IMR-90 (cell line): Measurements from ENCODE around the gene ZNF541. TPM values are rescaled to one million over a fixed set of nuclear protein-coding genes. Genes with fewer than 3 reads are reported as not detected.
A peak's percentile ranks its signal among the peaks of the same experiment; 100 is the strongest.

Source experiments
- ATAC-seq: fragments of 200-7000 bp; cut with Tn5 transposase; 2 replicates; pipeline ENCODE4 v1.9.1; 2020; ENCODE audit warnings: low read depth, mild to moderate bottlenecking, moderate library complexity
- BruUV-seq: library from RNA; stranded (reverse); fragments of 400-500 nt; replicated peaks from 2 replicates; lab custom pipeline; 2021; lab: Mats Ljungman, UMichigan
- CTCF ChIA-PET: fragments of 300-600 bp; formaldehyde crosslinking; extraction: SDS; loops from one replicate; lab custom pipeline; 2021; ENCODE audit warnings: antibody characterized with exemption; lab: Yijun Ruan, JAX
- POLR2A ChIA-PET: fragments of 300-600 bp; sonication (Branson Sonifier 250); formaldehyde crosslinking; loops from one replicate; lab custom pipeline; 2022; ENCODE audit warnings: antibody characterized with exemption; ENCODE audit not compliant: unreplicated experiment; lab: Charles Lee
- DNase-seq: peaks from one replicate; pipeline ENCODE4 v3.0.0; 2013
- H2AFZ ChIP-seq: replicated peaks from 2 replicates; pipeline ENCODE3; 2013; ENCODE audit warnings: low read length, mild to moderate bottlenecking; ENCODE audit not compliant: poor library complexity
- H2AK5ac ChIP-seq: 2 replicates; pipeline ENCODE4 v1.6.1; 2013; ENCODE audit warnings: low read depth, low read length, inconsistent platforms
- H2AK9ac ChIP-seq: replicated peaks from 2 replicates; pipeline ENCODE3; 2013; ENCODE audit warnings: mild to moderate bottlenecking, low read depth, low read length, moderate library complexity; ENCODE audit not compliant: poor library complexity
- H2BK120ac ChIP-seq: 2 replicates; pipeline ENCODE4 v1.6.1; 2013; ENCODE audit warnings: low read depth, low read length, inconsistent platforms
- H2BK15ac ChIP-seq: 3 replicates; pipeline ENCODE4 v1.6.1; 2013; ENCODE audit warnings: low read depth, low read length, inconsistent platforms
- H2BK20ac ChIP-seq: 2 replicates; pipeline ENCODE4 v1.6.1; 2013; ENCODE audit warnings: low read depth, mild to moderate bottlenecking, inconsistent platforms, low read length, moderate library complexity
- H2BK5ac ChIP-seq: 2 replicates; pipeline ENCODE4 v1.6.1; 2013; ENCODE audit warnings: mild to moderate bottlenecking, low read depth, low read length, inconsistent platforms; ENCODE audit not compliant: poor library complexity, severe bottlenecking
- H3K14ac ChIP-seq: replicated peaks from 2 replicates; pipeline ENCODE4 v1.6.1; 2013; ENCODE audit warnings: low read depth, low read length, inconsistent platforms
- H3K18ac ChIP-seq: 2 replicates; pipeline ENCODE4 v1.6.1; 2013; ENCODE audit warnings: low read depth, low read length, control low read depth
- H3K23ac ChIP-seq: 2 replicates; pipeline ENCODE4 v1.6.1; 2013; ENCODE audit warnings: low read depth, low read length, inconsistent platforms
- H3K27ac ChIP-seq: 2 replicates; pipeline ENCODE4 v1.5.1; 2013; ENCODE audit warnings: mild to moderate bottlenecking, control low read depth, low read length; ENCODE audit not compliant: insufficient read depth
- H3K27me3 ChIP-seq: 2 replicates; pipeline ENCODE4 v1.6.1; 2013; ENCODE audit warnings: low read length; ENCODE audit not compliant: control insufficient read depth, insufficient read depth
- H3K36me3 ChIP-seq: 2 replicates; pipeline ENCODE4 v1.6.1; 2013; ENCODE audit warnings: low read length, mixed read lengths; ENCODE audit not compliant: control insufficient read depth, insufficient read depth
- H3K4ac ChIP-seq: 2 replicates; pipeline ENCODE4 v1.6.1; 2013; ENCODE audit warnings: low read depth, low read length, inconsistent platforms
- H3K4me1 ChIP-seq: 2 replicates; pipeline ENCODE4 v1.6.1; 2013; ENCODE audit warnings: low read length, mixed read lengths; ENCODE audit not compliant: control insufficient read depth, insufficient read depth
- H3K4me2 ChIP-seq: 2 replicates; pipeline ENCODE4 v1.6.1; 2013; ENCODE audit warnings: low read depth, mild to moderate bottlenecking, control low read depth, low read length, moderate library complexity
- H3K4me3 ChIP-seq: 2 replicates; pipeline ENCODE4 v1.5.1; 2013; ENCODE audit warnings: low read depth, mild to moderate bottlenecking, control low read depth, low read length, moderate library complexity; ENCODE audit not compliant: insufficient read depth
- H3K56ac ChIP-seq: 2 replicates; pipeline ENCODE4 v1.6.1; 2013; ENCODE audit warnings: low read length, inconsistent platforms; ENCODE audit not compliant: insufficient read depth; ENCODE audit errors: extremely low read depth
- H3K79me1 ChIP-seq, 2 experiments: 2 replicates each; pipeline ENCODE4 v1.6.1; 2013; ENCODE audit warnings: low read length in 2 of 2, inconsistent platforms in 1 of 2, low read depth in 1 of 2
- H3K9ac ChIP-seq: 2 replicates; pipeline ENCODE4 v1.6.1; 2013; ENCODE audit warnings: low read depth, low read length, control low read depth
- H3K9me1 ChIP-seq: 2 replicates; pipeline ENCODE4 v1.6.1; 2013; ENCODE audit warnings: low read length, inconsistent platforms; ENCODE audit not compliant: insufficient read depth
- H3K9me3 ChIP-seq: 2 replicates; pipeline ENCODE4 v1.6.1; 2013; ENCODE audit warnings: low read length; ENCODE audit not compliant: control insufficient read depth, insufficient read depth
- H4K20me1 ChIP-seq: 2 replicates; pipeline ENCODE4 v1.6.1; 2013; ENCODE audit warnings: low read length, inconsistent platforms; ENCODE audit not compliant: insufficient read depth
- H4K5ac ChIP-seq: 2 replicates; pipeline ENCODE4 v1.6.1; 2013; ENCODE audit warnings: mild to moderate bottlenecking, low read depth, low read length, control low read depth
- H4K8ac ChIP-seq, 2 experiments: 2 replicates each; pipeline ENCODE4 v1.6.1; 2013; ENCODE audit warnings: low read depth in 2 of 2, low read length in 2 of 2, control low read depth in 1 of 2, inconsistent platforms in 1 of 2
- H4K91ac ChIP-seq: 2 replicates; pipeline ENCODE4 v1.6.1; 2013; ENCODE audit warnings: low read depth, low read length, inconsistent platforms; ENCODE audit not compliant: insufficient read depth
- BHLHE40 ChIP-seq: fragments of 150-350 bp; IDR thresholded peaks from 2 replicates; pipeline ENCODE4 v1.6.1; 2016; ENCODE audit warnings: mild to moderate bottlenecking, low read depth, low read length
- CEBPB ChIP-seq: IDR thresholded peaks from 2 replicates; pipeline ENCODE4 v1.6.1; 2012; ENCODE audit warnings: low read depth, low read length, improper control_type of control experiment
- FOS ChIP-seq: fragments of 150-350 bp; IDR thresholded peaks from 2 replicates; pipeline ENCODE4 v1.6.1; 2016; ENCODE audit warnings: low read depth, low read length
- MAFK ChIP-seq: IDR thresholded peaks from 2 replicates; pipeline ENCODE4 v1.6.1; 2012; ENCODE audit warnings: low read depth, low read length, improper control_type of control experiment
- MXI1 ChIP-seq: IDR thresholded peaks from 2 replicates; pipeline ENCODE4 v1.6.1; 2012; ENCODE audit warnings: low read depth, mild to moderate bottlenecking, low read length, moderate library complexity, borderline replicate concordance
- NFE2L2 ChIP-seq: fragments of 150-350 bp; IDR thresholded peaks from 2 replicates; pipeline ENCODE4 v1.6.1; 2016; ENCODE audit warnings: low read depth, mild to moderate bottlenecking, low read length
- RAD21 ChIP-seq: IDR thresholded peaks from 2 replicates; pipeline ENCODE4 v1.6.1; 2012; ENCODE audit warnings: low read length, improper control_type of control experiment
- RCOR1 ChIP-seq: IDR thresholded peaks from 2 replicates; pipeline ENCODE4 v1.6.1; 2012; ENCODE audit warnings: mild to moderate bottlenecking, low read length, improper control_type of control experiment; ENCODE audit not compliant: insufficient replicate concordance
- RFX5 ChIP-seq: IDR thresholded peaks from 2 replicates; pipeline ENCODE4 v1.8.0; 2012; ENCODE audit warnings: low read depth, mild to moderate bottlenecking, low read length, moderate library complexity
- SMC3 ChIP-seq: fragments of 150-350 bp; IDR thresholded peaks from 2 replicates; pipeline ENCODE4 v1.6.1; 2016; ENCODE audit warnings: low read depth, mild to moderate bottlenecking, antibody characterized with exemption, low read length, moderate library complexity
- WGBS, 2 experiments: methylation state at CpG; one replicate each; pipeline versions ENCODE4 v1.1.5 to v1.1.7; 2013; ENCODE audit warnings: missing lambda C conversion rate in 2 of 2; ENCODE audit not compliant: insufficient read length in 1 of 2; ENCODE audit errors: extremely low coverage in 2 of 2; 5-methylcytosine and 5-hydroxymethylcytosine counted together
- dilution Hi-C: fragments of 300-500 bp; cut with HindIII; formaldehyde crosslinking; loops from one replicate; pipeline ENCODE4 v1.14.3; 2018; ENCODE audit warnings: low sequenced_read_pairs; ENCODE audit not compliant: unreplicated experiment
- in situ Hi-C: fragments of 300-500 bp; cut with MboI; formaldehyde crosslinking; loops from 3 replicates; pipeline ENCODE4 v1.14.3; 2019; ENCODE audit warnings: low sequenced_read_pairs, inconsistent platforms, mixed read lengths
- intact Hi-C: fragments of 100-400 bp; cut with micrococcal nuclease; formaldehyde crosslinking; loops from 2 replicates; pipeline ENCODE4 v1.10.0; 2022
- polyA plus RNA-seq, 3 experiments: library from polyadenylated mRNA; depleted of rRNA; stranded (reverse); fragments of >200 nt; gene quantifications; 2 replicates each; pipeline ENCODE4 v1.2.3, GENCODE V29; 2012; ENCODE audit warnings: low replicate concordance in 1 of 3
- total RNA-seq: library from RNA; depleted of rRNA; stranded (reverse); fragments of >200 nt; gene quantifications from 2 replicates; pipeline ENCODE4 v1.2.3, GENCODE V29; 2012
- TF ChIP-seq, protein P1 (sequence below): conservative IDR thresholded peaks from 2 replicates; pipeline ENCODE4 v1.5.1; 2012; ENCODE audit warnings: mild to moderate bottlenecking, low read depth, low read length, improper control_type of control experiment
- TF ChIP-seq, protein P2 (sequence below): fragments of 150-350 bp; IDR thresholded peaks from 2 replicates; pipeline ENCODE4 v1.6.1; 2016; ENCODE audit warnings: low read depth, mild to moderate bottlenecking, low read length, moderate library complexity, borderline replicate concordance

ZNF541 gene
- total and polyA plus RNA-seq, 2 of the 4 experiments (the other 2 are of a cell fraction), result not detected

DNA sequence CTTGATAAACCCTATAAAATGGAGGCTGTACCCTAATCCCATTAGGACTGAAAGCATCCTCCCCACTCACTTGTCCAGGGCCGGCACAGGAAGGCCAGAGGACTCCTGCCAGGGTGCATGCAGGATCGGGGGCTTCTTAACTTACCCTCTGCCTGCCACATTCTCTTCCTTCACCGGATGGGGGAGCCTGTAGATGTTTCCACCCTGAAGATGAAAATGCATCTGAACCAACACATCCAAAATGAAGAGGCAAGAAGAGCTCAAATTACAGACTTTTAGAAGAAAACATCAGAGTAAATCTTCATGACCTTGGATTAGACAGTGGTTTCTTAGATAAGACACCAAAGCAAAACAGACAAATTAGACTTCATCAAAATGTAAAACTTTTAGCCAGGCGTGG, 32.2 kb downstream of the ZNF541 start:
- H2AK9ac ChIP-seq, result no peak overlapping the region
- no peak overlapping the region for H3K18ac ChIP-seq
- H3K4me1 ChIP-seq, result peaks cover 3% of the 10 kb centered on the region
- H3K9me3 ChIP-seq, result no peaks in the 10 kb centered on the region
- H2AK5ac ChIP-seq, result no peak overlapping the region; the same call in 1 of the 2 replicates
- no peak overlapping the region for H2BK20ac ChIP-seq
- H4K8ac ChIP-seq, result no peak overlapping the region
- H4K20me1 ChIP-seq, result no peaks in the 10 kb centered on the region
- WGBS, 2 experiments, result no CpG with 5 or more reads among the region's 4 CpGs
- H3K4ac ChIP-seq, result no peak overlapping the region
- DNase-seq (peak; percentile 51), ATAC-seq (peak; percentile 84)
- peaks cover 31% of the 10 kb centered on the region for H3K27me3 ChIP-seq
- H2BK5ac ChIP-seq, result no peak overlapping the region
- ChIA-PET POLR2A (no interaction called here), CTCF (interaction anchor here (0.6 to 0.7 kb wide), 2 partner anchors 17 to 108 kb away, joined by 3 read pairs; no protein-coding TSS in a partner anchor)
- no peak overlapping the region for H3K56ac ChIP-seq
- no peak overlapping the region for H2BK15ac ChIP-seq
- no peaks in the 10 kb centered on the region for H3K36me3 ChIP-seq
- TF ChIP-seq CEBPB (no peak), NFE2L2 (no peak), BHLHE40 (no peak), RFX5 (no peak), MXI1 (no peak), RAD21 (peak; percentile 39), FOS (no peak), MAFK (no peak), SMC3 (peak; percentile 46; the same call in 1 of the 2 replicates), RCOR1 (no peak)
- TF ChIP-seq, protein P1, sequence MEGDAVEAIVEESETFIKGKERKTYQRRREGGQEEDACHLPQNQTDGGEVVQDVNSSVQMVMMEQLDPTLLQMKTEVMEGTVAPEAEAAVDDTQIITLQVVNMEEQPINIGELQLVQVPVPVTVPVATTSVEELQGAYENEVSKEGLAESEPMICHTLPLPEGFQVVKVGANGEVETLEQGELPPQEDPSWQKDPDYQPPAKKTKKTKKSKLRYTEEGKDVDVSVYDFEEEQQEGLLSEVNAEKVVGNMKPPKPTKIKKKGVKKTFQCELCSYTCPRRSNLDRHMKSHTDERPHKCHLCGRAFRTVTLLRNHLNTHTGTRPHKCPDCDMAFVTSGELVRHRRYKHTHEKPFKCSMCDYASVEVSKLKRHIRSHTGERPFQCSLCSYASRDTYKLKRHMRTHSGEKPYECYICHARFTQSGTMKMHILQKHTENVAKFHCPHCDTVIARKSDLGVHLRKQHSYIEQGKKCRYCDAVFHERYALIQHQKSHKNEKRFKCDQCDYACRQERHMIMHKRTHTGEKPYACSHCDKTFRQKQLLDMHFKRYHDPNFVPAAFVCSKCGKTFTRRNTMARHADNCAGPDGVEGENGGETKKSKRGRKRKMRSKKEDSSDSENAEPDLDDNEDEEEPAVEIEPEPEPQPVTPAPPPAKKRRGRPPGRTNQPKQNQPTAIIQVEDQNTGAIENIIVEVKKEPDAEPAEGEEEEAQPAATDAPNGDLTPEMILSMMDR, result peak; percentile 44
- TF ChIP-seq, protein P2, sequence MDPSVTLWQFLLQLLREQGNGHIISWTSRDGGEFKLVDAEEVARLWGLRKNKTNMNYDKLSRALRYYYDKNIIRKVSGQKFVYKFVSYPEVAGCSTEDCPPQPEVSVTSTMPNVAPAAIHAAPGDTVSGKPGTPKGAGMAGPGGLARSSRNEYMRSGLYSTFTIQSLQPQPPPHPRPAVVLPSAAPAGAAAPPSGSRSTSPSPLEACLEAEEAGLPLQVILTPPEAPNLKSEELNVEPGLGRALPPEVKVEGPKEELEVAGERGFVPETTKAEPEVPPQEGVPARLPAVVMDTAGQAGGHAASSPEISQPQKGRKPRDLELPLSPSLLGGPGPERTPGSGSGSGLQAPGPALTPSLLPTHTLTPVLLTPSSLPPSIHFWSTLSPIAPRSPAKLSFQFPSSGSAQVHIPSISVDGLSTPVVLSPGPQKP, result no peak
- BruUV-seq, result no TSS peak
- dilution Hi-C loops, result no loop called here
- no peak overlapping the region for H4K5ac ChIP-seq
- in situ Hi-C loops, result no loop called here
- H3K27ac ChIP-seq, result no peak overlapping the region
- H3K79me1 ChIP-seq, result no peaks in the 10 kb centered on the region
- H4K91ac ChIP-seq, result no peak overlapping the region
- H2BK120ac ChIP-seq, result no peak overlapping the region; the same call in 1 of the 2 replicates
- no peak overlapping the region for H3K4me3 ChIP-seq
- no peak overlapping the region for H3K14ac ChIP-seq
- intact Hi-C loops, result loop anchor here (1.0 to 2.0 kb wide), 2 partner anchors 68 to 158 kb away; partner anchors contain the start of gene BICRA
- no peak overlapping the region for H3K4me2 ChIP-seq
- H2AFZ ChIP-seq, result peak overlapping the region; percentile 34
- H3K9ac ChIP-seq, result no peak overlapping the region
- no peaks in the 10 kb centered on the region for H3K9me1 ChIP-seq
- H3K23ac ChIP-seq, result no peak overlapping the region
